HG02870 (cell line): ENCODE measurements around the gene POTED.
"Not testable (repeated sequence)": the region's sequence is repeated elsewhere in the genome, so short reads cannot be mapped to it uniquely, and the experiment has no call there.

ENCODE experiments used
- ATAC-seq: cut with Tn5 transposase; IDR thresholded peaks from one replicate; pipeline ENCODE4 v1.9.1; 2021; ENCODE audit warnings: mild to moderate bottlenecking, moderate library complexity; ENCODE audit not compliant: unreplicated experiment

Gene POTED

GRCh38 chr21:13609477-13609876, at the start of gene POTED:
Gene POTED (plus strand): TSS chr21:13609777. CDS start chr21:13610229, 452 bp downstream.
- ATAC-seq, result not testable (repeated sequence)

GRCh38 chr21:13650101-13650500, 40.5 kb downstream of the POTED start:
- ATAC-seq, result not testable (repeated sequence)

- ATAC-seq, result not testable (repeated sequence)
Observed at GRCh38 chr21:13651746-13652145, 42.2 kb downstream of the POTED start.
